CD4-positive, alpha-beta memory T cell (primary cell): Measurements from ENCODE around the gene TNFRSF14. TPM values are rescaled to one million over a fixed set of nuclear protein-coding genes. Genes with fewer than 3 reads are reported as not detected.

Source experiments
- CTCF ChIA-PET: fragments of 350-600 bp; sonication (Branson Sonifier 250); formaldehyde crosslinking; loops from one replicate; lab custom pipeline; 2021; ENCODE audit warnings: inconsistent platforms; ENCODE audit not compliant: partially characterized antibody; lab: Charles Lee
- POLR2A ChIA-PET: fragments of 350-600 bp; sonication (Branson Sonifier 250); formaldehyde crosslinking; loops from one replicate; lab custom pipeline; 2021; ENCODE audit not compliant: partially characterized antibody; lab: Charles Lee
- DNase-seq, 5 donors: peaks; one replicate each; pipeline versions ENCODE4 v3.0.0 to v3.0.0-alpha.2; 2020 to 2022; ENCODE audit warnings: mixed read lengths in 1 of 5
- H3K27ac ChIP-seq: one replicate; pipeline ENCODE4 v1.7.0; 2013; ENCODE audit warnings: low read depth, low read length
- H3K27me3 ChIP-seq: 2 replicates; pipeline ENCODE4 v1.7.0; 2013; ENCODE audit warnings: mild to moderate bottlenecking, low read length, moderate library complexity; ENCODE audit not compliant: insufficient read depth
- H3K36me3 ChIP-seq: 2 replicates; pipeline ENCODE4 v1.7.0; 2013; ENCODE audit warnings: mild to moderate bottlenecking, low read length, moderate library complexity; ENCODE audit not compliant: insufficient read depth
- H3K4me1 ChIP-seq: 2 replicates; pipeline ENCODE4 v1.7.0; 2013; ENCODE audit warnings: mild to moderate bottlenecking, low read length, moderate library complexity; ENCODE audit not compliant: insufficient read depth
- H3K4me3 ChIP-seq, 2 donors: one replicate each; pipeline ENCODE4 v1.7.0; 2013; ENCODE audit warnings: low read length in 2 of 2, mild to moderate bottlenecking in 1 of 2
- H3K9me3 ChIP-seq, 2 donors: one replicate each; pipeline ENCODE4 v1.7.0; 2013; ENCODE audit warnings: low read length in 2 of 2, control low read depth in 1 of 2; ENCODE audit not compliant: control insufficient read depth in 1 of 2
- H3K27ac Mint-ChIP-seq, 7 donors: one replicate each; pipeline ENCODE4 v1.8.0; 2020 to 2021; ENCODE audit warnings: mixed read lengths in 7 of 7, mild to moderate bottlenecking in 6 of 7, inconsistent platforms in 3 of 7, moderate library complexity in 3 of 7
- H3K27me3 Mint-ChIP-seq, 2 donors: one replicate each; pipeline ENCODE4 v1.8.0; 2020 to 2021; ENCODE audit warnings: mixed read lengths in 2 of 2
- H3K36me3 Mint-ChIP-seq, 2 donors: one replicate each; pipeline ENCODE4 v1.8.0; 2020 to 2021; ENCODE audit warnings: mixed read lengths in 2 of 2, inconsistent platforms in 1 of 2, mild to moderate bottlenecking in 1 of 2
- H3K4me1 Mint-ChIP-seq, 4 donors: one replicate each; pipeline ENCODE4 v1.8.0; 2020 to 2021; ENCODE audit warnings: mixed read lengths in 4 of 4, mild to moderate bottlenecking in 1 of 4
- H3K4me3 Mint-ChIP-seq, 8 donors: one replicate each; pipeline ENCODE4 v1.8.0; 2020 to 2021; ENCODE audit warnings: mixed read lengths in 8 of 8, mild to moderate bottlenecking in 7 of 8, moderate library complexity in 6 of 8, inconsistent platforms in 3 of 8
- H3K9me3 Mint-ChIP-seq, 8 donors: one replicate each; pipeline ENCODE4 v1.8.0; 2020 to 2021; ENCODE audit warnings: mixed read lengths in 8 of 8, mild to moderate bottlenecking in 5 of 8, inconsistent platforms in 3 of 8, moderate library complexity in 1 of 8
- intact Hi-C: fragments of 100-400 bp; cut with micrococcal nuclease; formaldehyde crosslinking; loops from one replicate; pipeline ENCODE4 v1.15.1; 2023
- polyA plus RNA-seq, 2 donors: library from polyadenylated mRNA; unstranded; fragments of 300-500 nt; fragmentation: Illumina TruSeq; gene quantifications; one replicate each; pipeline ENCODE4 v1.2.3, GENCODE V29; 2021
- total RNA-seq, 2 experiments: library from RNA; stranded (reverse); gene quantifications; one replicate each; pipeline ENCODE4 v1.2.3, GENCODE V29; 2021

Gene TNFRSF14
- total and polyA plus RNA-seq, 4 experiments from 2014 or later = 59.6 to 173 (median 118) TPM

DNA sequence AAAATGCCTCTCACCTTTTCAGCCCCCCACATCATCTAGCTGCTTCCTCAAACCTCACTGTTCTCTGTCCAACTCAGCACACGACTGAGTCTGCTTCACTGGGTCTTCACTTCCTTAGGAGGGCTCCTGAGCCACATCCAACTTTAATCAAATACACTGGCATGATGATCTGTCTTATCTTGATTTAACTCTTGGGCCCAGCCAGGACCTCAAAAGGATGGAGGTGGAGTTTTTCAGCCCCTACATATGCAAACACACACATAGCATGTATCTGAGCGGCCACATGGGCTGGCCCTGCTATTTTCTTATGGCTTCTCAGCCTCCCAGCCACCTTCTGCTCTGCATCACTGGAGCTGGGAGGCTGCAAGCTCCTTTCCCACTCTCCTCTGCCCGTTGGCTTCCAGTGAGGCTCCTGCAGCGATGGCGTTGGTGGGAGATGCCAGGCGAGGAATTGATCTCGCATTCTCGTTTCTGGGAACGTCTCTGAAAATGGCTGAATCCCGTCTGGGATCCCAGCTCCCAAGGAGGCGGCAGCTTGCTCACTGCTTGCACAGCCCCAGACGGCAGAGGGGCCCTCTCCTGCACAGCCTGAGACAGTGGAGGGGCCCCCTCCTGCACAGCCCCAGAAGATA is 28.6 kb downstream of the TNFRSF14 start:
- Histone ChIP-seq H3K4me1 (peaks cover 53% of the 10 kb centered on the region), H3K9me3 (no peaks in the 10 kb centered on the region), H3K27me3 (no peaks in the 10 kb centered on the region), H3K36me3 (no peaks in the 10 kb centered on the region), H3K4me3 (peak overlapping the region; percentile 52 to 72), H3K27ac (peak overlapping the region; percentile 90)
- Mint-ChIP-seq H3K27me3 (no peaks in the 10 kb centered on the region), H3K9me3 (no peaks in the 10 kb centered on the region), H3K4me1 (peaks cover 25 to 62% (median 44%) of the 10 kb centered on the region in 4 donors), H3K36me3 (peaks cover 0 to 11% of the 10 kb centered on the region in 2 donors), H3K27ac (peak overlapping the region; percentile 92 to 99 (median 96)), H3K4me3 (peak overlapping the region; percentile 87 to 96 (median 89))
- intact Hi-C loops = loop anchor here (1.0 kb wide), 1 partner anchor 29 kb away; the partner anchor contains the start of gene TNFRSF14
- peak in 1 of 5 donors; percentile 36 for DNase-seq
- ChIA-PET CTCF (interaction anchor here (0.7 to 4.7 kb wide), 10 partner anchors 8 to 390 kb away, joined by 3 to 37 read pairs (median 8); partner anchors contain the start of genes FAAP20, PANK4 and TNFRSF14), POLR2A (interaction anchor here (0.6 to 7.1 kb wide), 26 partner anchors 7 to 390 kb away, joined by 3 to 189 read pairs (median 5); partner anchors contain the start of genes FAAP20, HES5, MORN1 and PANK4)

DNA sequence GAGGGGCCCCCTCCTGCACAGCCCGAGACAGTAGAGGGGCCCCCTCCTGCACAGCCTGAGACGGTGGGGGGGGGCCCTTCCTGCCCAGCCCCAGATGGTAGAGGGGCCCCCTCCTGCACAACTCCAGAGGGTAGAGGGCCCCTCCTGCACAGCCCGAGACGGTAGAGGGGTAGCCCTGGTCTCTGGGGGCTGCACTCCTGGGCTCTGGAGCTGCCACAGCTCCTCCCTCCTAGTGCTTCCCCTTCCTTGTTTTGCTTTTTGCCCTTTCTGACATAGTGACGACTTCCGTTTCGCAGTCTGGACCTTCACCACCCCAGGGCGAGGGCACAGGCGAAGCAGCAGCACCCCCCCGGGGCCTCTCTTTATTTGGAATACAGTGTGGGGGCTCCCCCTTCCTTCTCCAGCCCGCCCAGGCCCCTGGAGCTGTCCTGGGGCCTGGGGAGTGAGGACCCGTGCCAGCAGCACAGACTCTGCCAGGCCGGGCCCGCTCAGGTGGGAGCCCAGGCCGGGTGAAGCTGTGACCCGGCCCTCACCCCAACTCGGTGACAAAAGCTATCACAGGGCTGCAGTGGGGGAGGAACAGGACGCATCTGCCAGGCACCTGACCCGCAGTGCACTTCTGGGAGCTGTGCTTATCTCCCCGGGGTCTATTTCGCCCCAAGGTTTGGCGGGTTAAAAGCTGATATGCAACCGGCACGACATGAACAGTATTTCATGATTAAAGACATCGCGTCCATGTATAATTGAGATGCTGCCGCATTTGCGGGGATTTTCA is 29.3 kb downstream of the TNFRSF14 start:
- peaks cover 0 to 13% of the 10 kb centered on the region in 2 donors for H3K36me3 Mint-ChIP-seq
- Histone ChIP-seq H3K4me3 (peak overlapping the region; percentile 52 to 72), H3K9me3 (no peaks in the 10 kb centered on the region), H3K27ac (peak overlapping the region; percentile 90), H3K27me3 (no peaks in the 10 kb centered on the region), H3K36me3 (no peaks in the 10 kb centered on the region), H3K4me1 (peaks cover 50% of the 10 kb centered on the region)
- ChIA-PET POLR2A (interaction anchor here (0.6 to 7.1 kb wide), 31 partner anchors 8 to 396 kb away, joined by 3 to 189 read pairs (median 4); partner anchors contain the start of genes FAAP20, HES5, MORN1 and PANK4), CTCF (interaction anchor here (0.7 to 4.7 kb wide), 11 partner anchors 8 to 390 kb away, joined by 3 to 37 read pairs (median 7); partner anchors contain the start of genes FAAP20, PANK4 and TNFRSF14)
- intact Hi-C loops = loop anchor here (1.0 to 2.0 kb wide), 8 partner anchors 7 to 391 kb away; partner anchors contain the start of genes FAAP20, MORN1, PANK4 and PEX10
- H3K4me3 Mint-ChIP-seq = peak overlapping the region; percentile 87 to 96 (median 89)
- H3K4me1 Mint-ChIP-seq = peaks cover 24 to 58% (median 40%) of the 10 kb centered on the region in 4 donors
- no peaks in the 10 kb centered on the region for H3K27me3 Mint-ChIP-seq
- no peaks in the 10 kb centered on the region for H3K9me3 Mint-ChIP-seq
- peak overlapping the region; percentile 92 to 99 (median 96) for H3K27ac Mint-ChIP-seq
- peak; percentile 78 to 88 (median 80) for DNase-seq

DNA sequence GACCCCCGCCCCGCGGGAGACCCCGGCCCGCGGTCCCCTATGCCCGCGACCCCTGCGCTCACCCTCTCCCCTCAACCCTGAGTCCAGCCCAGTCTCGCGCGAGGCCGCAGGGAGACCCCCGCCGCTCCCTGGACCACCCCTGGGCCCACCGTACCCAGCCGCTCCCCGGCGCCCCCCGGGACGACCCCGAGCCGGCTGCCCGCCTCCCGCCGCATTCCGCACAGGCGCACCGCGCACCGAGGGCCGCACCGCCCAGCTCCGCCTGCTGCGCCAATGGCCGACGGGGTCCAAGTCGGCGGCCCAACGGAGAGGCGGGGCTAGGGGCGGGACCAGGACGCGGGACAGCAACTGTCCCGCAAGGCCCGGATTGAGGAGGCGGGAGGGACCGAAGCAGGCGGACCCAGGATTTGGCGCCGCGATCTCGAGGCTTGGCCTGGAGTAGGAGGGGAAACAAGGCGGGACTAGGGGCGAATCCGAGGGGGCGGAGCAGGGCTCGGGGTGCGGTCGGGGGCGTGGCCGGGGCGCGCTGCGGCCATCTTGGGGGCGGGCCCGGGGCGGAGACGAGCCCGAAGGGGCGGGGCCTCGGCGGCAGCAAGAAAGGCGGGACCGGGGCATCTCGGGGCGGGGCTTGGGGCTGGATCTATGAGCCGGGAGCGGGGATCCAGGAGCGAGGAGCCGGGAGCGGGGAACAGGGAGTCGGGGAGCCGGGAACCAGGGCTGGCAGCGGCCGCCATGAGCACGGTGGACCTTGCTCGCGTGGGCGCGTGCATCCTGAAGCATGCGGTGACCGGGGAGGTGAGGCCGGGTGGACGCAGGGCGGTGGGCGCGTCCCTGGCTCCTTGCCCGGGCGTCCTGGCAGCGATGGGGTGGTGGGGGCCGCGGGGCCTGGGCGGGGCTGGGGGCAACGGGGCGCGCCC is 30.2 kb downstream of the TNFRSF14 start, which contains the start of gene PRXL2B:
Gene PRXL2B, plus strand, starts transcription at position 624 of the 917 bp plus-strand sequence. Its CDS starts 109 bp downstream, at position 733.
- ChIA-PET POLR2A (interaction anchor here (0.7 to 7.1 kb wide), 24 partner anchors 9 to 397 kb away, joined by 3 to 189 read pairs (median 6); partner anchors contain the start of genes MORN1, PANK4, PEX10 and RER1), CTCF (interaction anchor here (0.8 to 4.7 kb wide), 12 partner anchors 9 to 391 kb away, joined by 3 to 37 read pairs (median 6); partner anchors contain the start of genes FAAP20, PANK4 and TNFRSF14)
- Mint-ChIP-seq H3K4me1 (peaks cover 22 to 56% (median 36%) of the 10 kb centered on the region in 4 donors), H3K27ac (peak within 1 kb of the TSS; percentile 95 to 99 (median 97)), H3K27me3 (no peaks in the 10 kb centered on the region), H3K36me3 (peaks cover 0 to 13% of the 10 kb centered on the region in 2 donors), H3K9me3 (no peaks in the 10 kb centered on the region), H3K4me3 (peak within 1 kb of the TSS; percentile 87 to 98 (median 92))
- Histone ChIP-seq H3K36me3 (no peaks in the 10 kb centered on the region), H3K27me3 (no peaks in the 10 kb centered on the region), H3K4me1 (peaks cover 42% of the 10 kb centered on the region), H3K27ac (peak within 1 kb of the TSS; percentile 90), H3K9me3 (no peaks in the 10 kb centered on the region), H3K4me3 (peak within 1 kb of the TSS; percentile 52 to 72)
- intact Hi-C loops = loop anchor here (1.0 to 2.0 kb wide), 7 partner anchors 8 to 392 kb away; partner anchors contain the start of genes FAAP20, MORN1, PANK4 and PEX10
- DNase-seq = peak; percentile 95 to 98 (median 95)

GRCh38 chr1:2587071-2587859 is 31.1 kb downstream of the TNFRSF14 start:
- peaks cover 36% of the 10 kb centered on the region for H3K4me1 ChIP-seq

GRCh38 chr1:2587860-2588571 is 31.8 kb downstream of the TNFRSF14 start:
- Mint-ChIP-seq H3K4me1 (peaks cover 15 to 48% (median 34%) of the 10 kb centered on the region in 4 donors), H3K36me3 (peaks cover 0 to 8% of the 10 kb centered on the region in 2 donors), H3K9me3 (no peaks in the 10 kb centered on the region), H3K4me3 (peak overlapping the region; percentile 33 to 95 (median 75)), H3K27me3 (no peaks in the 10 kb centered on the region), H3K27ac (peak overlapping the region in 3 of 7 donors; percentile 65 to 95 (median 66))
- Histone ChIP-seq H3K27ac (peak overlapping the region; percentile 90), H3K4me1 (peaks cover 36% of the 10 kb centered on the region), H3K36me3 (no peaks in the 10 kb centered on the region), H3K9me3 (no peaks in the 10 kb centered on the region), H3K4me3 (peak overlapping the region in 1 of 2 donors; percentile 72), H3K27me3 (no peaks in the 10 kb centered on the region)
- ChIA-PET CTCF (interaction anchor here (0.9 to 2.1 kb wide), 4 partner anchors 27 to 172 kb away, joined by 4 to 7 read pairs (median 5); partner anchors contain the start of gene TNFRSF14), POLR2A (interaction anchor here (1.2 to 7.1 kb wide), 8 partner anchors 31 to 196 kb away, joined by 4 to 189 read pairs (median 33); partner anchors contain the start of genes MORN1, PANK4, PEX10 and RER1)
- intact Hi-C loops = loop anchor here (2.0 kb wide), 1 partner anchor 393 kb away; the partner anchor contains the start of gene FAAP20
- peak in 1 of 5 donors; percentile 38 for DNase-seq

More at GRCh38 chr1:2587071-2587859, 31.1 kb downstream of the TNFRSF14 start:
- ChIA-PET CTCF (interaction anchor here (0.8 to 2.1 kb wide), 5 partner anchors 26 to 171 kb away, joined by 3 to 7 read pairs (median 4); partner anchors contain the start of gene TNFRSF14), POLR2A (interaction anchor here (1.2 to 7.1 kb wide), 9 partner anchors 9 to 195 kb away, joined by 4 to 189 read pairs (median 33); partner anchors contain the start of genes MORN1, PANK4, PEX10 and RER1)
- intact Hi-C loops = loop anchor here (2.0 kb wide), 1 partner anchor 392 kb away; the partner anchor contains the start of gene FAAP20
- Mint-ChIP-seq H3K27me3 (no peaks in the 10 kb centered on the region), H3K27ac (peak overlapping the region in 4 of 7 donors; percentile 27 to 95 (median 63)), H3K4me1 (peaks cover 17 to 48% (median 32%) of the 10 kb centered on the region in 4 donors), H3K9me3 (no peaks in the 10 kb centered on the region), H3K36me3 (peaks cover 0 to 9% of the 10 kb centered on the region in 2 donors), H3K4me3 (peak overlapping the region; percentile 74 to 95 (median 78))
- Histone ChIP-seq H3K27me3 (no peaks in the 10 kb centered on the region), H3K27ac (peak overlapping the region; percentile 90), H3K9me3 (no peaks in the 10 kb centered on the region), H3K4me3 (peak overlapping the region in 1 of 2 donors; percentile 72), H3K36me3 (no peaks in the 10 kb centered on the region)
- DNase-seq = no peak
